DOHH2 (cell line): ENCODE data around the gene WWC1.

Experiments used
- EZH2phosphoT487 ChIP-seq: fragments of 200-600 bp; sonication (generic); IDR thresholded peaks from 2 replicates; pipeline ENCODE4 v1.6.1; 2017; ENCODE audit warnings: borderline replicate concordance, mild to moderate bottlenecking, antibody characterized with exemption, low read length, moderate library complexity, mixed read lengths
- TF ChIP-seq, protein P1 (sequence below): fragments of 200-600 bp; sonication (generic); IDR thresholded peaks from one replicate; pipeline ENCODE4 v1.5.1; 2014; ENCODE audit warnings: antibody characterized with exemption, mild to moderate bottlenecking, low read depth, low read length; ENCODE audit not compliant: poor library complexity, severe bottlenecking

DNA sequence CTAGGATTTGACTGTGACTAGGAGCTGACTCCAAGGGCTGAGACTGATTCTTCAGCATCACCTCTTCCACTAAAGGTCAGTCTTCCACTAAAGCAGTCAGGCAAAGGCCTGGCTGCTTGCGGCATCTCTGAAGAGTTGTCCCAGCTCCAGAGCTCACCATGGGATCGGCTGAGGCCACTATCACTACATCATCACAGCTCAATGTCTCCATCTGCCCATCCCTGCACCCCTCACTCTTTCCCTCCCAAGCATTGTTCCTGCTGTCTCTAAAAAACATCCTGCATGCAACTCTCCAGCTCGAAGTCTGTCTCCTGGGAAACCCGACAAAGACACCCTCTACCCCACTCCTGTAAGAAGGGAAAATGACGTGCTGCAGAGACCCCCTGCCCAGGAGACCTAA is 15.5 kb upstream of the WWC1 start:
- TF ChIP-seq, protein P1, sequence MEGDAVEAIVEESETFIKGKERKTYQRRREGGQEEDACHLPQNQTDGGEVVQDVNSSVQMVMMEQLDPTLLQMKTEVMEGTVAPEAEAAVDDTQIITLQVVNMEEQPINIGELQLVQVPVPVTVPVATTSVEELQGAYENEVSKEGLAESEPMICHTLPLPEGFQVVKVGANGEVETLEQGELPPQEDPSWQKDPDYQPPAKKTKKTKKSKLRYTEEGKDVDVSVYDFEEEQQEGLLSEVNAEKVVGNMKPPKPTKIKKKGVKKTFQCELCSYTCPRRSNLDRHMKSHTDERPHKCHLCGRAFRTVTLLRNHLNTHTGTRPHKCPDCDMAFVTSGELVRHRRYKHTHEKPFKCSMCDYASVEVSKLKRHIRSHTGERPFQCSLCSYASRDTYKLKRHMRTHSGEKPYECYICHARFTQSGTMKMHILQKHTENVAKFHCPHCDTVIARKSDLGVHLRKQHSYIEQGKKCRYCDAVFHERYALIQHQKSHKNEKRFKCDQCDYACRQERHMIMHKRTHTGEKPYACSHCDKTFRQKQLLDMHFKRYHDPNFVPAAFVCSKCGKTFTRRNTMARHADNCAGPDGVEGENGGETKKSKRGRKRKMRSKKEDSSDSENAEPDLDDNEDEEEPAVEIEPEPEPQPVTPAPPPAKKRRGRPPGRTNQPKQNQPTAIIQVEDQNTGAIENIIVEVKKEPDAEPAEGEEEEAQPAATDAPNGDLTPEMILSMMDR, result no peak
- TF ChIP-seq EZH2phosphoT487, result no peak
